Testis (tissue), 3 donors: Measurements from ENCODE around the gene NOS3. TPM values are rescaled to one million over a fixed set of nuclear protein-coding genes. Genes with fewer than 3 reads are reported as not detected.
A peak's percentile ranks its signal among the peaks of the same experiment; 100 is the strongest.

Source experiments
- DNase-seq: peaks from one replicate; pipeline ENCODE4 v3.0.0-alpha.2; 2019
- H3K27ac ChIP-seq, 2 donors: fragments of 200-600 bp; sonication (generic); one replicate each; pipeline ENCODE4 v1.5.1; 2019
- H3K27me3 ChIP-seq: fragments of 200-600 bp; sonication (generic); one replicate; pipeline ENCODE4 v1.5.1; 2019
- H3K36me3 ChIP-seq: fragments of 200-600 bp; sonication (generic); one replicate; pipeline ENCODE4 v1.5.1; 2017; ENCODE audit warnings: low read depth; ENCODE audit errors: missing control alignments
- H3K4me1 ChIP-seq: fragments of 200-600 bp; sonication (generic); one replicate; pipeline ENCODE4 v1.5.1; 2019
- H3K4me3 ChIP-seq, 2 donors: fragments of 200-600 bp; sonication (generic); one replicate each; pipeline ENCODE4 v1.5.1; 2017 to 2019
- H3K9me3 ChIP-seq: fragments of 200-600 bp; sonication (generic); one replicate; pipeline ENCODE4 v1.5.1; 2017
- POLR2A ChIP-seq: fragments of 450-650 bp; IDR thresholded peaks from one replicate; pipeline ENCODE4 v1.6.1; 2017; ENCODE audit warnings: antibody characterized with exemption, mild to moderate bottlenecking, moderate library complexity
- WGBS, 2 donors: methylation state at CpG; one replicate each; pipeline ENCODE4 v1.1.5; 2018; 5-methylcytosine and 5-hydroxymethylcytosine counted together
- intact Hi-C: fragments of 100-400 bp; cut with DNase I; formaldehyde crosslinking; loops from one replicate; pipeline ENCODE4 v1.15.1; 2023; ENCODE audit warnings: low total_unique reads
- polyA plus RNA-seq: library from polyadenylated mRNA; stranded (reverse); fragments of 350-450 nt; fragmentation: Illumina TruSeq; extraction: RNeasy Lipid Tissue Mini Kit (QIAGEN cat#74804); gene quantifications from one replicate; pipeline ENCODE4 v1.2.3, GENCODE V29; 2014; ENCODE audit warnings: low read depth, low replicate concordance; ENCODE audit not compliant: insufficient read depth
- total RNA-seq, 2 donors: library from RNA; depleted of rRNA; stranded (reverse); fragments of >200 nt; gene quantifications; one replicate each; pipeline ENCODE4 v1.2.3, GENCODE V29; 2016
- TF ChIP-seq, protein P1 (sequence below), 3 experiments: fragments of 450-650 bp in 2 of 3; fragments of 200-600 bp in 1 of 3; sonication (generic) in 1 of 3; IDR thresholded peaks; one replicate each; pipeline ENCODE4 v1.5.1; 2016 to 2019; ENCODE audit warnings: antibody characterized with exemption in 3 of 3, mild to moderate bottlenecking in 2 of 3, moderate library complexity in 1 of 3

The NOS3 gene
- total and polyA plus RNA-seq, 3 donors from 2014 or later: 19.5 to 36.6 (median 25.0) TPM

DNA sequence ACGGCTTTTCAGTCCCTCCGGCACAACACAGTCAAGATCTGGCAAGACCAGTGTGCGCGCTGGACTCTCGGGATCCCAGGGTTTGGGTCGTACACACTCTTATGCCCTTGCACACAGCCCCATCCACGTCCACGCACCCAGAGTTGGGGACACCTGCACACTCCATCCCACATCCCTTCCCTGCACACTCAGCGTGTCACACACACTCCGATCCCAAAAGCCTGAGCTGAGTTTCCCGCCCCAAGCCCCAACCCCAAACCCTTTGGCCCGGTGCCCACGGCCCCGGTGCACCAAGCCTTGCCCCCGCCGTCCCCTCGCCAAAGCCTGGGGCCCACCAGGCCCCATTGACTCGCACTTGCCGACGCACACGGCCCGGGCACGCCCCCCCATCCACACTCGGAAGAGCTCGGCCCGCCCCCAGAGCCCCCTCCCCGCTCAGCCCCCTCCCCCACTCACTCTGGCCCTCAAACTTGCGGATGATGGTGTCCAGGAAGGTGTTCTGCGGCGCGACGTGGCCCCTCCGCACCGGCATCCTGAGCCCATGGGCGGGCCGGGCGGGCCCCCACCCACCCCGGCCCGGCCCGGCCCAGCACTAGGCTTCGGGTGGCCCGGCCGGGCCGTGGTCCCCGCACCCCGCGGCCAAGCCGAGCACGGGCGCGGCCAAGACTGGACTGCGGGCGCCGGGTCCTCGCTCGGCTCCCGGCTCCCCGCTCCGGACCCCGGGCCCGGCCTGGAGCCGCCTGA is 13.3 kb upstream of the NOS3 start:
- Histone ChIP-seq H3K4me1 (peaks cover 47% of the 10 kb centered on the region), H3K27me3 (no peaks in the 10 kb centered on the region), H3K36me3 (no peaks in the 10 kb centered on the region), H3K9me3 (no peaks in the 10 kb centered on the region), H3K4me3 (peak overlapping the region; percentile 57 to 67), H3K27ac (peak overlapping the region; percentile 83)
- 2 to 4% methylated on average over 19 of the region's 62 CpGs for WGBS, 2 donors
- intact Hi-C loops: no loop called here
- DNase-seq: no peak
- no peak for TF ChIP-seq POLR2A
- TF ChIP-seq, protein P1, sequence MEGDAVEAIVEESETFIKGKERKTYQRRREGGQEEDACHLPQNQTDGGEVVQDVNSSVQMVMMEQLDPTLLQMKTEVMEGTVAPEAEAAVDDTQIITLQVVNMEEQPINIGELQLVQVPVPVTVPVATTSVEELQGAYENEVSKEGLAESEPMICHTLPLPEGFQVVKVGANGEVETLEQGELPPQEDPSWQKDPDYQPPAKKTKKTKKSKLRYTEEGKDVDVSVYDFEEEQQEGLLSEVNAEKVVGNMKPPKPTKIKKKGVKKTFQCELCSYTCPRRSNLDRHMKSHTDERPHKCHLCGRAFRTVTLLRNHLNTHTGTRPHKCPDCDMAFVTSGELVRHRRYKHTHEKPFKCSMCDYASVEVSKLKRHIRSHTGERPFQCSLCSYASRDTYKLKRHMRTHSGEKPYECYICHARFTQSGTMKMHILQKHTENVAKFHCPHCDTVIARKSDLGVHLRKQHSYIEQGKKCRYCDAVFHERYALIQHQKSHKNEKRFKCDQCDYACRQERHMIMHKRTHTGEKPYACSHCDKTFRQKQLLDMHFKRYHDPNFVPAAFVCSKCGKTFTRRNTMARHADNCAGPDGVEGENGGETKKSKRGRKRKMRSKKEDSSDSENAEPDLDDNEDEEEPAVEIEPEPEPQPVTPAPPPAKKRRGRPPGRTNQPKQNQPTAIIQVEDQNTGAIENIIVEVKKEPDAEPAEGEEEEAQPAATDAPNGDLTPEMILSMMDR (IDR thresholded peaks at IDR 0.05): no peak

DNA sequence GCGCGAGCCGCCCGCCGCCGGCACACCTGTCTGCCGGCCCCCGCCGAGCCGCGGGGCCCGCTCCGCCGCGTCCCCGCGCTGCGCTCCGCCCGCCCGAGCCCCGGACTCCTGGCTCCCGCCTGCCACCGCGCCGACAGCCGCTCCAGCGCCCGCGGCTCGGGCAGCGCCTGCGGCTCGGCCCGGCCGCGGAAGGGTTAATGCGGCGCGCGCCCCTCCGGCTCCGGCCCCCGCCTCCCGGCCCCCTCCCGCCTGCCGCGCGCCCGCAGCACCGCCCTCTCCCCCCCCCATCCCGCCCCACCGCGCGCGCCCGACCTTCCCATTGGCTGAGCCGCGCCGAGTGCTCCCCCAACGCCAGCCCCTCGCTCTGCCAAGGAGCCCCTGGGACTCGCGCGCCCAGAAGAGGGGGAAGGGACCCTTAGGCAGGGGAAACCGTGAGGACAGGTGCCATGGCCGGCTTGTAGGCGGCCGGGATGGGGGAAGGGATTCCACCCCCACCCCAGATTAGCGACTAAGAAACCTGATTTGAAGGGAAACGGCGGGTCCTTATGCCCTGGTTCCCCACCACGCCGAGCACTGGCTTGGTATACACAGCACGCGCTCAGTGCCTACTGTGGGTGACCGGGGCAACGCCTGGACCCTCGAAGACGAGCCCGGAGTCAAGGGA is 12.6 kb upstream of the NOS3 start, which contains the start of gene KCNH2:
KCNH2 (minus strand) TSS at position 196 of the 664 bp plus-strand sequence. CDS start 408 bp downstream, outside the sequence.
- H3K4me3 ChIP-seq: peak within 1 kb of the TSS; percentile 57 to 67
- no peaks in the 10 kb centered on the region for H3K36me3 ChIP-seq
- H3K27me3 ChIP-seq: no peaks in the 10 kb centered on the region
- peak; percentile 72 for DNase-seq
- peaks cover 47% of the 10 kb centered on the region for H3K4me1 ChIP-seq
- intact Hi-C loops: no loop called here
- peak within 1 kb of the TSS; percentile 83 for H3K27ac ChIP-seq
- WGBS, 2 donors: 0% methylated on average over 5 to 47 of the region's 81 CpGs
- H3K9me3 ChIP-seq: no peaks in the 10 kb centered on the region
- TF ChIP-seq, protein P1 (IDR thresholded peaks at IDR 0.05): no peak
- TF ChIP-seq POLR2A: no peak

DNA sequence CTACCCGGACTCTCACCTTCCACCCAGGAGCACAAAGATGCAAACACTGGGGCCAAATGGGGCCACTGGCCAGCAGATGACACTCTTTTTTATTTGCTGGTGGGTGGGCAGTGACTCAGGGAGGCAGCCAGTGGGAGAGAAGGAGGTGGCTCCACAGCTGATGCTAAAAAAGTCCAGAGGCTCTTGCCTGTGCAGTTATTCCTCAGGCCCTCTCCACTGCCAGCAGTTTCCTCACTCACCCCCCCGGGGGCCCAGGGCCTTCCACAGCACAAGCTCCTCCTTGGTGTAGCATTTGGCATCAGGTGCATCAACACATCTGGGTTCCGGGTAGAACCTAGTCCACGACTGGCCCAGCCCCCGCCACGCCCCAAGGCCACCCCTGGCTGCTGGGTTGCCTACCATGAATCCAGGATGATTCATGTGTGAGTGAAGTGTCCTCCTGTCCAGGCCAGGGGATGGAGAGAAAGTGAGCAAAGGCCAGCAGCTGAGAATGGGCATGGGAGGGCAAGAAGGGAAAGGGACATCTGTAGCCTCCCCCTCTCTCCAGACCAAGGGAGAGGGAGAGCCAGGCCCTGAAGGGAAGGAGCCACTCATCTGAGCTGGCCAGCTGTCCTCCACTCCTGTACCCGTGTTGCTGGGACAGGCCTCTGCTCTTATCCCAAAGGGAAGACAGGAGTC is 11.0 kb upstream of the NOS3 start:
- H3K9me3 ChIP-seq: no peaks in the 10 kb centered on the region
- no peaks in the 10 kb centered on the region for H3K27me3 ChIP-seq
- H3K27ac ChIP-seq: peak overlapping the region; percentile 19 to 83
- H3K4me3 ChIP-seq: no peak overlapping the region
- H3K4me1 ChIP-seq: peaks cover 34% of the 10 kb centered on the region
- DNase-seq: no peak
- intact Hi-C loops: no loop called here
- 42 to 48% methylated on average over 4 to 7 of the region's 7 CpGs for WGBS, 2 donors
- TF ChIP-seq, protein P1 (IDR thresholded peaks at IDR 0.05): no peak
- TF ChIP-seq POLR2A: no peak
- H3K36me3 ChIP-seq: no peaks in the 10 kb centered on the region

DNA sequence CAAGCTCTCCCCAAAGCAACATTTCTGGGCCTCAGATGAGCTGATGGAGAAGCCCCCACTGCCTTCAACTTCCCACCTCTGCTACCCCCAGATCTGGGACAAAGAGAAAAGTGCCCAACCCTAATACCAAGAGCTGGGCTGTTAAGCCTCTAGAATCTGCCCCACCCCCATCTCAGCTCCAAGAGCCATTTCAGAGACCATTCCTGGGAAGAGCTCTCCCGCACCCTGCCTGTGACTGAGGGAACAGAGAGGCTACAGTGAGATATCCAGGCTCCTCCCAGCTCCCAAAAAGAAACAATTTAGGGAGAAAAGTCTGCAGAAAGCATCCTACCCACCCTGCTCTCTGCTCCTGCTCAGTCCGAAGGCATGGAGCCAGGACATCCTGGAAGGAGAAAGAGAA is 10.2 kb upstream of the NOS3 start:
- DNase-seq: no peak

DNA sequence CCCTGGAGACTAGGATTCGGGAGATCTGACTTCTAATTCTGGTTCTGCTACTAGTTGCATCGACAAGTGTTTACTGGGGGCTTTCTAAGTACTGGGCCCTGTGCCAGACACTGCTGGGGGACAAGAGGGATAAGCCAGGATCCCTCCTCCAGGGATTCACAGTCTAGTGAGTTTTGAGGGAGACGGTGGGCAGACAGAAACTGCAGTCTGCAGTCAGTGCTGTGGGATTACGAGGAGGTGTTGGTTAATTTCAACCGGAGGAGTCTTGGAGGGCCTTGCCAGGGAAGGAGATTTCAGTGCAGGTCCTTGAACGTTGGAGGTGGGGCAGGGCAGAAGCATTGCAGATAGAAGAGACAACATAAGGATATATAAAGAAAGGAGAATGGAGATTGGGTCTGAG is 9.2 kb upstream of the NOS3 start:
- Histone ChIP-seq H3K4me1 (peaks cover 19% of the 10 kb centered on the region), H3K27me3 (no peaks in the 10 kb centered on the region), H3K4me3 (no peak overlapping the region), H3K27ac (no peak overlapping the region), H3K9me3 (no peaks in the 10 kb centered on the region), H3K36me3 (no peaks in the 10 kb centered on the region)
- WGBS, 2 donors: 42 to 57% methylated on average over 6 of the region's 6 CpGs
- no peak for TF ChIP-seq POLR2A
- TF ChIP-seq, protein P1 (IDR thresholded peaks at IDR 0.05): no peak
- no peak for DNase-seq
- intact Hi-C loops: no loop called here

More for the DNA sequence above, 10.2 kb upstream of the NOS3 start:
- intact Hi-C loops: no loop called here
- no peak for TF ChIP-seq POLR2A
- no peaks in the 10 kb centered on the region for H3K27me3 ChIP-seq
- no peaks in the 10 kb centered on the region for H3K9me3 ChIP-seq
- H3K36me3 ChIP-seq: no peaks in the 10 kb centered on the region
- WGBS, 2 donors: 28 to 55% methylated on average over 2 of the region's 2 CpGs
- H3K4me3 ChIP-seq: no peak overlapping the region
- H3K4me1 ChIP-seq: peaks cover 28% of the 10 kb centered on the region
- H3K27ac ChIP-seq: peak overlapping the region in 1 of 2 donors; percentile 14
